Measurements from ENCODE around the gene ARID3A.

DNA sequence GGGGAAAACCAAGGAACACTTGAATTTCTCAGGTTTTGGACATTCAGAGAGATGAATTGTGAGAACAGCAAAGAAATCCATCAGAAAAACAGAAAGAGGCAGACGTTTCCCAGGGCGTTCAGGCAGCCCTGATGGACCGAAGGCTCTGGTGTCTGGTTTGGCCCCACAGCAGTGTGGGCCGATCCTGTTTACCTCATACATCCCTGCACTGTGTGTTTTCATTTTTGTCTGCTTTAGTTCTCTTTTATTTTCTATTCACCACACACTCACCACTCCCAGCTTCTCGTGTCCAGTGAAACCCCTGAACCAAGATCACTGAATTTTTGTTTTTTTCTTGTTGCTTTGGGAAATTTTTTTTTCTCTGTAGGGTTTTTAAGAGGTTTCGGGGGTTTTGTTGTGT, 46.4 kb downstream of the ARID3A start:
- TF ChIP-seq, protein P1, sequence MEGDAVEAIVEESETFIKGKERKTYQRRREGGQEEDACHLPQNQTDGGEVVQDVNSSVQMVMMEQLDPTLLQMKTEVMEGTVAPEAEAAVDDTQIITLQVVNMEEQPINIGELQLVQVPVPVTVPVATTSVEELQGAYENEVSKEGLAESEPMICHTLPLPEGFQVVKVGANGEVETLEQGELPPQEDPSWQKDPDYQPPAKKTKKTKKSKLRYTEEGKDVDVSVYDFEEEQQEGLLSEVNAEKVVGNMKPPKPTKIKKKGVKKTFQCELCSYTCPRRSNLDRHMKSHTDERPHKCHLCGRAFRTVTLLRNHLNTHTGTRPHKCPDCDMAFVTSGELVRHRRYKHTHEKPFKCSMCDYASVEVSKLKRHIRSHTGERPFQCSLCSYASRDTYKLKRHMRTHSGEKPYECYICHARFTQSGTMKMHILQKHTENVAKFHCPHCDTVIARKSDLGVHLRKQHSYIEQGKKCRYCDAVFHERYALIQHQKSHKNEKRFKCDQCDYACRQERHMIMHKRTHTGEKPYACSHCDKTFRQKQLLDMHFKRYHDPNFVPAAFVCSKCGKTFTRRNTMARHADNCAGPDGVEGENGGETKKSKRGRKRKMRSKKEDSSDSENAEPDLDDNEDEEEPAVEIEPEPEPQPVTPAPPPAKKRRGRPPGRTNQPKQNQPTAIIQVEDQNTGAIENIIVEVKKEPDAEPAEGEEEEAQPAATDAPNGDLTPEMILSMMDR (IDR thresholded peaks at IDR 0.05), result no peak
- TF ChIP-seq POLR2AphosphoS5 (IDR thresholded peaks at IDR 0.05), result no peak
- no peak for TF ChIP-seq POLR2A (IDR thresholded peaks at IDR 0.05)
